Stimulated activated CD4-positive, alpha-beta T cell treated with anti-CD3 and anti-CD28 coated beads, Interleukin-4, amount 100 ng/mL, for 48 hours (primary cell): ENCODE data around the gene SECTM1.
"Not testable (repeated sequence)": the region's sequence is repeated elsewhere in the genome, so short reads cannot be mapped to it uniquely, and the experiment has no call there.

Experiments
- DNase-seq, 2 donors: peaks; one replicate each; pipeline ENCODE4 v3.0.0-alpha.2; 2020; ENCODE audit warnings: low read depth in 2 of 2

SECTM1 gene

DNA sequence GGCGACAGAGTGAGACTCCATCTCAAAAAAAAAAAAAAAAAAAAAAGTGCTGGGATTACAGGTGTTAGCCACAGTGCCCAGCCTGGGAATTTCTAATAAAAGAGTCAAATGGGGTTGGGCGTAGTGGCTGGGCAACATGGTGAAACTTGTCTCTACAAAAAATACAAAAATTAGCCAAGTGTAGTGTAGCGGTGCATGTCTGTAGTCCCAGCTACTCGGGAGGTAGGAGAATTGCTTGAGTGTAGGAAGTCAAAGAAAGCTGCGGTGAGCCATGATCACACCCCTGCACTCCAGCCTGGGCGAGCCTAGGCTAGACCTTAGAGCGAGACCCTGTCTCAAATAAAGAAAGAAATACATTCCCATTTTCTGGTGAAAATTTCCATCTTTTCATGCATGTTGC lies 35.6 kb upstream of the SECTM1 start:
- no peak for DNase-seq

DNA sequence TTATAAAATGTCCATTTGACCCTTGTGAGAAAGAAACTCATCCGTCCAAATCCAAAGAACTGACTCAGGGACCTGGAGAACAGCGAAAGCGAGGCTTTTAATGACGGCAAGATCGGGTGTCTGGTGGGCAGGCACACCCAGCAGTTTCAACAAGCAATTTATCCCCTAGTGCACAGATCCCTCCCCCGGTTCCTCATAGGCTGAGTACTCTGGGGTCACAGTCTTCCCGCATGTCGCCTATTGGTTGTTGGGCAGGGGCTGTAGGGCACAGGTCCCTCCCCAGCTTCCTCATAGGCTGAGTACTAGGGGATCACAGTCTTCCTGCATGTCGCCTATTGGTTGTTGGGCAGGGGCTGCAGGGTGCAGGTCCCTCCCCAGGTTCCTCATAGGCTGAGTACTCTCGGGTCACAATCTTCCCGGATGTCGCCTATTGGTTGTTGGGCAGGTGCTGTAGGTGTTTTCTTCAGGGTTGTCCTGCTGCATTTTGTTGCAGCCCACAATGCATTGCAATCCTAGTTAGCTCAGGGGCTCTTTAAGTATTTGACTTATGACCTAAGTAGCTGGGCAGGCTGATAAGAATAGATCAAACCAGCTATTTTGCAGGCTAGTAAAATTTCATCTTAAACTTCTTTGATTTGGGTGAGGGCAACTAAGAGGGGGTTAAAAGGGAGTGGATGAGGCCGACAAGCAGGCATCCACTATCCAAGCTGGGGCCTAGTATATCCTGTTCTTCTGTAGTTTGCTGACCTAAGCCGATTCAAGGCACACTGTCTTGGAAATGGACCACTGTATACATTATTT lies 34.4 kb upstream of the SECTM1 start:
- no peak for DNase-seq

DNA sequence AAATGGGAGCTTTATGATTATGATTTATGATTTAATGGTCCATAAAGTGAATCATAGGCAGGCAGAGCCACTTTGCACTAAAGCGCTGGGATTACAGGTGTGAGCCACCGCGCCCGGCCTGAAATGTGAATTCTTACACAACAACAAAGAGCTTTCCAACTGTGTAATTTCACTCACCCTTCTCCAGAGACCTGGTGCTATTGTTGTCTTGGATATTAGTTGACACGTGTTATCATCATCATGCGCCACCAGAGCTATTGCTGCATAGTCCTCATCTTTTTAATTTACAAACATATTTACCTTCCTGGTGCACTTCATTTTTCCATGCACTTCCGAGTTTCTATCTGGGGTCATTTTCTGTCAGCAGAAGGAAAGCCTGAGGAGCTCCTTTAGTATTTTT lies 33.2 kb upstream of the SECTM1 start:
- no peak for DNase-seq

DNA sequence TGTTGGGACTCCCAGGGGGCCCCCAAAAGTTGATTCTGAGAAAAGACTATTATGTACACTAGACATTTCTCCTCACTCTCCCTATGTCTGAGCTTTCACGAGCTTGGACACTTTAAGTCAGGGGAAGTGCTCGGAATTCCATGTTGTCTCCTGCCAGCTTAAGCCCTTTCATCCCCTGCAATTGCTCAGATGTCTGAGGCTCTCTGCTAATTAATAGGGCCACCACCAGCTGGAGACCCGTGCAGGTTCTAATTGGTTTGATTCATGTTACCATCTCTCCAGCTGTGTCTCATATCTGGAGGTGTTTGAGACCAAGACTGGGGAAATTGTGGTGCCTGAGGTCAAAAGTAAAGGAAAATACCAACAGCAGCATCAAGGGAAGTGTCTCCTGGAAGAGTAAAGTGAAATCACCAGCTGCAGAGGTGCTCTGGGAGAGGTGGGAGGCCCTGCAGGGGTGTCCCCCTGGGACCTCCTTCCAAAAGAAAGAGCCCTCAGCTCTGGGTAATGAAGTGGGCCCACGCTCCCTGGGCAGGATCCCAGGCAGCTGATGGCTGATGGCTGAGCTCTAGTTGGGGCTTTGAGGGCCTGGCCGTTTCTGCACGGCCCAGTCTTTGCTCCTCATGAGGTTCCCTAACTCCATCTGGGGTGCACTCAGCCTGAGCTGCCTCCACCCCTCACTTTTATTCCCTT lies 32.2 kb upstream of the SECTM1 start:
- no peak for DNase-seq

DNA sequence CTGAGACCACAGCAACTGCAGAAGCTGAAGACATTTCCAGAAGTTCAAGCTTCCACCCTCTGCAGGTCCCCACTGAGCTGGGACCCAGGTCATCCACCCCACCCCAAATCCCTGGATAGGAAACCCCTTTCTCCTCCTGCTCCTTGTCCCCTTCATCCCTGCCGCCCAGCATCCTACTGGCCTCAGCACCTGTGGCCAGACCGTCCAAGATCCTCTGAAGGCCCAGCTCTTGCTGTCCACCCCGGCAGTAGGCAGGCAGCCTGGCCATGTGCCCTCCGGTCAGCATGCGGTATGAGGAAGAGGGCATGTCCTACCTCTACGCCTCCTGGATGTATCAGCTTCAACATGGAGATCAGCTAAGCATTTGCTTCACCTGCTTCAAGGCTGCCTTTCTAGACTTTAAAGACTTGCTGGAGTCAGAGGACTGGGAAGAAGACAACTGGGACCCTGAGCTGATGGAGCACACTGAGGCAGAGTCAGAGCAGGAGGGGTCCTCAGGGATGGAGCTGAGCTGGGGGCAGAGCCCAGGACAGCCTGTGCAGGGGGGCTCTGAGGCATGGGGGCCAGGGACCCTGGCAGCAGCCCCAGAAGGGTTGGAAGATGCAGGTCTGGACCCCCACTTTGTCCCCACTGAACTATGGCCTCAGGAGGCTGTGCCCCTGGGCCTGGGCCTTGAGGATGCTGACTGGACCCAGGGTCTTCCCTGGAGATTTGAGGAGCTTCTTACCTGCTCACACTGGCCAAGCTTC lies 28.5 kb upstream of the SECTM1 start:
- no peak for DNase-seq

DNA sequence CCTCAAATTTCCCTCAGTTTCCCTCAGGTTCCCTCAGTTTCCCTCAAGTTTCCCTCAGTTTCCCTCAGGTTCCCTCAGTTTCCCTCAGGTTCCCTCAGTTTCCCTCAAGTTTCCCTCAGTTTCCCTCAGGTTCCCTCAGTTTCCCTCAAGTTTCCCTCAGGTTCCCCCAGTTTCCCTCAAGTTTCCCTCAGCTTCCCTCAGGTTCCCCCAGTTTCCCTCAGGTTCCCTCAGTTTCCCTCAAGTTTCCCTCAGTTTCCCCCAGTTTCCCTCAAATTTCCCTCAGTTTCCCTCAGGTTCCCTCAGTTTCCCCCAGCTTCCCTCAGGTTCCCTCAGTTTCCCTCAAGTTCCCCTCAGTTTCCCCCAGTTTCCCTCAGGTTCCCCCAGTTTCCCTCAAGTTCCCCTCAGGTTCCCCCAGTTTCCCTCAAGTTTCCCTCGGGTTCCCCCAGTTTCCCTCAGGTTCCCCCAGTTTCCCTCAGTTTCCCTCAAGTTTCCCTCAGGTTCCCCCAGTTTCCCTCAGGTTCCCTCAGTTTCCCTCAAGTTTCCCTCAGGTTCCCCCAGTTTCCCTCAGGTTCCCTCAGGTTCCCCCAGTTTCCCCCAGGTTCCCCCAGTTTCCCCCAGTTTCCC lies 26.0 kb upstream of the SECTM1 start:
- DNase-seq = not testable (repeated sequence)

DNA sequence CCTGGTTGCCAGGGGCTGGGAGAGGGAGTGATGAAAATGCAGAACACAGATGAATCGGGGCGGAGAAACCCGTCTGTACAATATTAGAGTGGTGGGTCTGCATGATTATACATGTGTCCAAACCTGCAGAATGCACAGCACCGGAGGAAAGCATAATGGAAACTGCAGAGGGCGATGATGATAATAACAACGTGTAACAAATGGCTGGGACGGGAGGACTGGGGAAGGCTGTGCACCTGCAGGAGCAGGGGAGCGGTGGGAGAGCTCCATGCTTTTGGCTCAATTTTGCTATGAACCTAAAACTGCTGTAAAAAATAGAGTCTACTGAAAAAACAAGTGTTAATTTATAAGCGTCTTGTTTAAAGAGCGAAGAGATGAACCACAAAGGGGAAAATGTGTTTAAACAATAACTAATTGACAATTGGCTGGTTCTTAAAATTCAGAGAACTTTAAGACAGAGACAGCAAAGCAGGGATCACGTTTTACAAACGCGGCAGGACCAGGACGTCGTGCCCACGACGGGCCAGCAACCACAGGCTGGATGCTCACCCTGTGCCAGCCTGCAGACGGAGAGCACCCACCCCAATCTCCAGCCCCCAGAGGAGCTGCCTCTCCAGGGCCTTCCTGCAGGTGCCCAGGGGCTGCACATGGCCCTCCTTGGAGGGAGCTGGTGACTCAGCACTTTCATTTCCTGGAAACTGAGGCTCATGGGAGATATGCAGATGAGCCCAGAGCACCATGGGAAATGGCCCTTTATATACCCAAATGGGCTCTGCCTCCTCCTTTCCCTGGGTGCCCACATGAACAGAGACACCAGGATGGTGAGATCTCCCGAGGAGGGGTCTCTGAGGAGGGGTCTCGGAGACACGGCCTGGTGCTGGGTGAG lies 25.1 kb upstream of the SECTM1 start, which contains the start of gene TEX19:
TSS of gene TEX19 (plus strand) at position 783 of the 886 bp plus-strand sequence. CDS start 2,904 bp downstream, outside the sequence.
- DNase-seq = no peak

DNA sequence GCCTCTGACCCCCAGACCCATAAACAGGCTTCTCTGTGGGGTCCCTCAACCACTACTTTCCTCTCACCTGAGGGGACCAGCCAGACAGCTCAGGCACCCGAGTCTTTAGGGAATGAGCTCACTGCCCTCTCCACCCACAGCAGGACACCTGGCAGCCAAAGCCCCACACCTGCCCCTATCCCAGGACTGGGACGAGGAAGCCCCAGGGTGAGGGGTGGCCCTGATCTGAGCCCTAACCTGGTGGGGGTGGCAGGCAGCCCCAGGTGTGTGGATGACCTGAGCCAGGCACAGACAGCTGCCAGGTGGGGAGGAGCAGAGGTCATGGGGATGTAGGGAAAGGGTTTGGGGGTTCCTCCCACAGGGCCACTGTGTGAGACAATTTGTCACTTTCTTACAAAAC lies 23.8 kb upstream of the SECTM1 start:
- DNase-seq = no peak

DNA sequence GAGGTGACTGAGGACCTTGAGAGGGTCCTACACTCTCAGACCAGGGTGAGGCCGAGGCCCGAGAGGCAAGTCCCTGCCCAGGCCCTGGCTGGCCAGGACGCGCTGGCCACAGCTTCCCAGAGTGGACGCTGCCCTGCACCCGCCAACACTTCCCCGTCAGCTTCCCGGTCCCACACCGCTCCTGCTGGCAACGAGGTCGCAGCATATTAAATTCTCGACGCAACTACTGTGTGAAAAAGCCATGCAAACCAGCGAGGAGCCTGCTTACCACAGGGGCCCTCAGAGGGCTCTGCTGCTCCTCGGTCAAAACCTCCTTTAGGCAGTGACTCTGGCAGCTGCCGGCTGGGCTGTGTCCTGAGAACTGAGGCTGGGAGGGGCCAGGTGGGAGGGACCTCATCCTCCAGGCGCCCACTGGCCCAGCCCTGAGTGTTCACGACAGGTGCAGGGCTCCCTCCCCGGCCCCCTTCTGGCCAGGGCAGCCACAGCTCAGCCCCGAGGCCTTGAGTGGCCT lies 23.3 kb upstream of the SECTM1 start:
- no peak for DNase-seq

DNA sequence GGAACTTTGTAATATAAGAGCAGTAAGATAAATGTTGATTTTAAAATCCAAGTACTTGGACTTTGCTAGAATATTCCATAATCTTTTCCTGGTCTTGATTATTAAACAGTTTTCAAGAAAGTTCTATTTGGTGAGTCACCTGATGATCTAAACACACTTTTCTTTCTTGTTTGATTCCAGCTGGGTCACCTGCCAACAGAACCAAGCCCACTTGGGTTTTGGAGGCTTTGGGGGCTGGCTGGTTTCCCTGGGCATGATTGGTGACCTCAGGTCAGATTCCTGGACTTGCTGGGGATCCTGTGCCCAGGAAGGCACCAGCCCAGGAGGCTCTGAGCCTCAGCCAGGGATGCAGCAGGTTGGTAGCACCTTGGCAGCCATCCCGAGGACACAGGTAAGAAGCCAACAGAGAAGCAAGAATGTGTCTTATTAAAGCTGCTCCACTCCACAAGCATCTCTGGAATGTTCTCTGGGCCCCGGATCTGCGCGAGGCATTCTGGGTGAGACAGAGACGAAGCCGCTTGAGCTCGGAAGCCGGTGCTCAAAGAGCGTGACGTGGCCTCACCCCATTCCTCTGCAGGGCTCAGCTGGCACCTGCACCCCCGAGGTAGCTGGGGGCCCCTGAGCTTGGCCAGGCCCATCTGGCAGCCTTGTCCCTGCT lies 22.3 kb upstream of the SECTM1 start:
- no peak for DNase-seq

DNA sequence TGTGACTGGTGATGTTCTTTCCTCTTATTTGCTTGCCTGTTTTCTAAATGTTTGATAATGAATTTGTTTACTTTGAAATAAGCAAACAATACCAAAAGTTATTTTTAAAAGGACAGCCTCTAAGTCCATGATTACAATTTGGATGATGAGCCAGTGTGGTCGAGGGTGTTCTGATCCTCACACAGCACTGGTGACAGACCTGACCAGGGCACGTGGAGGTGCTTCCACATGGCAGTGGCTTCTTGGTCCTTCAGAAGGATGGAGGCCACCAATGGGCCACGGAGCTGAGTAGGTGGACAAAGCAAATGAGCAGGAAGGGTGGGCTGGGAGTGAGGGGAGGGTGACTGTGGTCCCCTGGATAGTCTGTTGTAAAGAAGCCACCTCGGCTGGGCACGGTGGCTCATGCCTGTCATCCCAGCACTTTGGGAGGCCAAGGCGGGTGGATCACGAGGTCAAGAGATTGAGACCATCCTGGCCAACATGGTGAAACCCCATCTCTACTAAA lies 21.3 kb upstream of the SECTM1 start:
- no peak for DNase-seq

DNA sequence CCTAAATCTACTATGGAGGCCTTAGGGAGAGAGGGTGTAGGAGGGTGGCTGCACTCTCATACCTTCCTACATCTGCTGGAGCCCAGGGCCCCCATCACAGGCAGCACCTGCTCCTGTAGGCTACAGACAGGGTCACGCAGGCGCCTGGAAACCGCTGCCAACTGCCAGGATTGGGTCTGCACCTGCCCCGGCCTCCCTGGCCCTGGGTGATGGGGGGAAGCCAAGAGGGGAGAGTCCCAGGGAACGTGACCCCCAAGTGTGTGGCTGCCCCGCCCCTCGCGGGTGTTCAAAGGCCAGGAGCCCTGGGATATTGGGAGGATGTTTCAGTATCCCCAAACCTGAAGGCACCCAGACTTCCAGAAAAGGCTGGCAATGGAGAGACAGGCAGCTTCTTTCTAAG lies 19.9 kb upstream of the SECTM1 start:
- DNase-seq = no peak

DNA sequence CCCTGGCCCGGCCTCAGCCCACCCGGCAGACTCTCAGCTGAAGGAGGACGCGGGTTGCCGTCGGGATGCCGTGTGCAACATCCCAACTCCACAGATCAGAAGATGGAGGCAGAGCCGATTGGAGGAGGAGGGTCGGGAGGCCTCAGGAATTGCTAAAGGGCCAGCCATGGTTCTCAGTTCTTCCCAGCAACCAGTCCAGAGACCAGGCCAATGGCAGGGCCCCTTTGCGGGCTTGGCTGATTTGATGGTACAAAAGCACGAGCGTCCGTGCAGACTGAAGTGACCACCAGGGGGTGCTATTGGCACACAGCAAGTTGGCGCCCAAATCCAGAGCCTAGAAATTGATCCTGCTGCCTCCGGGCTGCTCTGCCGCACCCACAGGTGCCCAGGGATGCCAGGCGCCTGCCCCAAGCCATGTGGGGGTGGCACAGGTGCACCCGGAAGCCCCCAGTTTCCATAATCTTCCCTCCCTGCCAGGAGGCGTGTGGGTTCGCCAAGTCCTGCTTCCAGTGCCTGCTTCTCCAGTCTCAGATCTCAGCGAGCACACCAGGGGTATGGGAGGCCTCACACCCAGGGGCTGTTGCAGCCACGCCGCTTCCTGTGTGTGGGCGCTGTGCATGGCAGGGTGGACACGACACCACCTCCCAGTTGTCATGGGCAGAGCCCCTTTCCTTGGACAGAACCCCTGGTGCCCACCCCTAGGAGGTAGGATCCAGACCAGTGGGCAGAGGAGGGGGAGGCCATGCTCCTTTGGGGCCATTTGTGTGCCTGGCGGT lies 18.3 kb upstream of the SECTM1 start:
- DNase-seq = peak; percentile 77 to 80

DNA sequence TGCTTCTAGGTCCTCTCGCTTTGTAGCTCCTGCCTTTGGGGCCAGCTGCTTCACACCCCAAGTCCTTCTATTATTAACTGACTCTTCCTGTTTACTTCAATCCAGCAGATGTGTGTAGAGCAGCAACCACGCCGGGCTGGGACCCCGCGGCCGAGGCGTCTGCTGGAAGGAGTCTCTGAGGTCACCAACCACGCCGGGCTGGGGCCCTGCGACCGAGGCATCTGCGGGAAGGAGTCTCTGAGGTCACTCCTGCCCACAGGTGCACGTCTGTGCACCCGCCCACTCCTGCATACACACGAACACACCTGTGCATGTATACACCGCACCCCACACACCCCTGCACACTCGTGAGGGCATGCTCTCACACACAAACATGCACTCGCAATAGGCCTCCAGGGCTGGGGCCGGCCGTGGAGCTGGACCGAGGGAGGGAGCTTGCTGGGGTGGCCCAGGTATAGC lies 17.7 kb upstream of the SECTM1 start:
- DNase-seq = no peak

DNA sequence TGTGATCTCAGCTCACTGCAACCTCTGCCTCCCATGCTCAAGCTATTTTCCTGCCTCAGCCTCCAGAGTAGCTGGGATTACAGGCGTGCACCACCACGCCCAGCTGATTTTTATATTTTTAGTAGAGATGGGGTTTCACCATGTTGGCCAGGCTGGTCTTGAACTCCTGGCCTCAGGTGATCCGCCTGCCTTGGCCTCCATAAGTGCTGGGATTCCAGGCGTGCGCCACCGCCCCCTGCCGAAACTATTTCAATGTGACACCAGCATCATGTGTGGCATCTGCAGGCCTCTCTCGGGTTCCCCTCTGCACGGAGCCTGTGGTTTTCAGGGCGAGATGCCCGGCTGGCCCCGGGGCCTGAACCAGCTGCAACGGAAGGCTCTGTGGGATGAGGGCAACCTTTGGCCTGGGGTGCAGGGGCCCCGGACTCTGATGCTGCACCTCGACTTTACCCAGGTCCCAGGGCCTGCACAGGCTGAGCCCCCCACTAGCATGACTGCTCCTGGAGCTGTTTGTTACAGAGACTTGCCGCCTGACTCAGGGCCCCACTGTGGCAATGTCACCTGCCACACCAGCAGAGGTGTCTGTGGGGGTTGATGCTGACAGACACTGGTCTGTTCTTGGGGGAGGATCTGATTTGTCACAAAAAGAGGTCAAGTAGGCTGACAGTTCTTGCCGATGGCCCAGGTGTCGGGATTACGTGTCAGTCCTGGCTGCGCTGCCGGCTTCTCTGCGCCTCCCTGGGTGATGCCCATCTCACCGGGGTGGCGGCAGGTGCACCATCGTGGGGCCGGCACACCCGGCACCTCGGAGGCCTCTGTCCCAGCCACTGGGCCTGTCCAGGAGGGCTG lies 16.8 kb upstream of the SECTM1 start:
- DNase-seq = peak in 1 of 2 donors; percentile 43

DNA sequence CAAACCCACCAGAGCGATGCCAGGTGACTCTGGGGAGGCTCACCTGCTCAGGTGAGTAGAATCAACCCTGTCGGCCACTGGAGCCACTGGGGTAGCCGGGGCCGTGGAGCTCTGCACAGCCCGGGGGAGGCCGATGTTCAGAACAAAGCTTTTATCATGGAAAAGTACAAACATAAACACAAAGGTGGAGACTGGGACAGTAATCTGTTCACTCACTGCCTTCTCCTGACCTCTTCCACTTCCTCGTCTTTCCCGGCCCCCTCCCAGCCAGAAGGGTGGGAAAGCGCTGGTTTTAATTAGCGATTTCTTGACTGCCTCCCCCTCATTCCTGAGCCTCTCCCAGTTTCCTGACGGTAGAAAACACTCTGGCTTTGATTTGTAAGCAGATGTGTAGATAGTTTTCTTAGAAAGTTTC lies 15.7 kb upstream of the SECTM1 start:
- no peak for DNase-seq

DNA sequence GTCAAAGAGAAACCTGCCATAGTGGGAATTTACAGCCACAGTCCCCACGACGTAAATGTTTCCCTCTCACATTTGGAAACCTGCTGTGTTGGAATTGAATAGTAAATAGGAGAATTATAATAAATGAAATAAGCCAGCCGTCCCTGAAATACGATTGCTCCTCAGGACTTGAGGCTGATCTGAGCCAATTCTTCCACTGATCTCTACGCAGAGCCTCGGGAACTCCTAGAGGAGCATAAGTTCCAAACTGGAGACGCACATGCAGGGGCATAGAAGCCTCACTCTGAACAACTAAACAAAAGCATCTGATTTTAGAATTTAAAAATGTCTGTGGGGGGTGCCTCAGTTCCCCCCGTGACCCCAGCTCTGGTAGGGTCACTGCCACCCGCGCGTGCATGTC lies 15.3 kb upstream of the SECTM1 start:
- DNase-seq = no peak

DNA sequence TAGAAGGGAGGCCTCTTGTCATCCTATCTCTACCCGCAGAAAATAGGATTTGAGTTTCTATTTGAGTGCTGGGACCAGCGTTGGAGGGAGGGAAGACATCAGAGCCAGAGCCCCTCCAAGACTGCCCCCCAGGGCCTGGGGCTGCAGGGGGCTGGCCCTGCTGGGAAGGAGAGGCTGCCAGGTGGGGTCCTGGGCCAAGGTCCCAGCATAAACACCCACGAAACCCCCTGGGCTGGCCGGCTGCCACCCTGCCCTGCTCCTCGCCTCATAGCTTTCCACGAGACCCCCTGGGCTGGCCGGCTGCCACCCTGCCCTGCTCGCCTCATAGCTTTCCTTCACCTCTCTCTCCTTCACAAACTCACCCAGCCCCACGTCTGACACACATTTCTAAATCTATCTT lies 14.9 kb upstream of the SECTM1 start:
- no peak for DNase-seq
